ENCODE results near the gene INO80D. TPM values are rescaled to one million over a fixed set of nuclear protein-coding genes. Genes with fewer than 3 reads are reported as not detected.
"Not testable (repeated sequence)": the region's sequence is repeated elsewhere in the genome, so short reads cannot be mapped to it uniquely, and the experiment has no call there.

Gene INO80D
- total RNA-seq, 1 donor from 2014 or later: 9.7 TPM

DNA sequence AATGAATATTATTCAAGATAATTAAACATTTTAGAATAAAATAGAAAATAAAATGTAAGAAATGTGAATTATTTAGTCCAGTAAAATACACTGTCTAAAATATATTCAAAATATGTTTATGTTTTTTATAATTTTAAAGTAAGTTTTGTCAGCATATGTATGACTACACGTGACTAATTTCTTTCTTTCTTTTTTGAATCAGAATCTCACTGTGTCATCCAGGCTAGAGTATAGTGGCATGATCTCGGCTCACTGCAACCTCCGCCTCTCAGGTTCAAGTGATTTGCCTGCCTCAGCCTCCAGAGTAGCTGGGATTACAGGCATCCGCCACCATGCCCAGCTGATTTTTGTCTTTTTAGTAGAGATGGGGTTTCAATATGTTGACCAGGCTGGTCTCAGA, 19.1 kb upstream of the INO80D start:
- Histone ChIP-seq H3K36me3 (ENCODE audit: control insufficient read depth, insufficient read depth, low read length) (no peaks in the 10 kb centered on the region), H3K4me3 (ENCODE audit: low read depth, low read length) (no peak overlapping the region), H3K27me3 (ENCODE audit: control insufficient read depth, insufficient read depth, low read length) (no peaks in the 10 kb centered on the region)
- DNase-seq (ENCODE audit: low read depth): no peak
- TF ChIP-seq, protein P1, sequence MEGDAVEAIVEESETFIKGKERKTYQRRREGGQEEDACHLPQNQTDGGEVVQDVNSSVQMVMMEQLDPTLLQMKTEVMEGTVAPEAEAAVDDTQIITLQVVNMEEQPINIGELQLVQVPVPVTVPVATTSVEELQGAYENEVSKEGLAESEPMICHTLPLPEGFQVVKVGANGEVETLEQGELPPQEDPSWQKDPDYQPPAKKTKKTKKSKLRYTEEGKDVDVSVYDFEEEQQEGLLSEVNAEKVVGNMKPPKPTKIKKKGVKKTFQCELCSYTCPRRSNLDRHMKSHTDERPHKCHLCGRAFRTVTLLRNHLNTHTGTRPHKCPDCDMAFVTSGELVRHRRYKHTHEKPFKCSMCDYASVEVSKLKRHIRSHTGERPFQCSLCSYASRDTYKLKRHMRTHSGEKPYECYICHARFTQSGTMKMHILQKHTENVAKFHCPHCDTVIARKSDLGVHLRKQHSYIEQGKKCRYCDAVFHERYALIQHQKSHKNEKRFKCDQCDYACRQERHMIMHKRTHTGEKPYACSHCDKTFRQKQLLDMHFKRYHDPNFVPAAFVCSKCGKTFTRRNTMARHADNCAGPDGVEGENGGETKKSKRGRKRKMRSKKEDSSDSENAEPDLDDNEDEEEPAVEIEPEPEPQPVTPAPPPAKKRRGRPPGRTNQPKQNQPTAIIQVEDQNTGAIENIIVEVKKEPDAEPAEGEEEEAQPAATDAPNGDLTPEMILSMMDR (IDR thresholded peaks at IDR 0.05; ENCODE audit: insufficient read depth, low read length, poor library complexity, severe bottlenecking): no peak

DNA sequence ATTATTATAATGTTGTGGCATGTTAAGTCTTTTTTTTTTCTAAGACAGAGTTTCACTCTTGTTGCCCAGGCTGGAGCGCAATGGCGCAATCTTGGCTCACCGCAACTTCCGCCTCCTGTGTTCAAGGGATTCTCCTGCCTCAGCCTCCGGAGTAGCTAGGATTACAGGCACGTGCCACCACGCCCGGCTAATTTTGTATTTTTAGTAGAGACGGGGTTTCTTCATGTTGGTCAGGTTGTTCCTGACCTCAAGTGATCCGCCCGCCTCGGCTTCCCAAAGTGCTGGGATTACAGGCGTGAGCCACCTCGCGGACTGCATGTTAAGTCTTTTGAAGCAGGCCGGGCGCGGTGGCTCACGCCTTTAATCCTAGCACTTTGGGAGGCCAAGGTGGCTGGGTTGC, 12.9 kb upstream of the INO80D start:
- not testable (repeated sequence) for H3K36me3 ChIP-seq (ENCODE audit: control insufficient read depth, insufficient read depth, low read length); DNase-seq (ENCODE audit: low read depth); H3K27me3 ChIP-seq (ENCODE audit: control insufficient read depth, insufficient read depth, low read length); H3K4me3 ChIP-seq (ENCODE audit: low read depth, low read length)

DNA sequence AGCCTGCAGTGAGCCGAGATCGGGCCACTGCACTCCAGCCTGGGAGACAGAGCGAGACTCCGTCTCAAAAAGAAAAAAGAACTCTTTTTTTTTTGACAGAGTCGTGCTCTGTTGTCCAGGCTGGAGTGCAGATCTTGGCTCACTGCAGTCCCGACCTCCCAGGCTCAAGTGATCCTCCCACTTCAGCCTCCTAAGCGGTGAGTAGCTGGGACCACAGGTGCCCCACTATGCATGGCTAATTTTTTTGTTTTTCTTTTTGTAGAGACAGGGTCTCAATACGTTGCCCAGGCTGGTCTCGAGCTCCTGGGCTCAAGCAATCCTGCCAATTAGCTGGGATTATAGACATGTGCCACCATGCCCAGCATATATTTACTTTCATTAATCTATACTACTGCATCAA, 12.5 kb upstream of the INO80D start:
- Histone ChIP-seq H3K27me3 (ENCODE audit: control insufficient read depth, insufficient read depth, low read length) (no peaks in the 10 kb centered on the region), H3K4me3 (ENCODE audit: low read depth, low read length) (no peak overlapping the region), H3K36me3 (ENCODE audit: control insufficient read depth, insufficient read depth, low read length) (no peaks in the 10 kb centered on the region)
- TF ChIP-seq, protein P1 (IDR thresholded peaks at IDR 0.05; ENCODE audit: insufficient read depth, low read length, poor library complexity, severe bottlenecking): no peak
- DNase-seq (ENCODE audit: low read depth): no peak

DNA sequence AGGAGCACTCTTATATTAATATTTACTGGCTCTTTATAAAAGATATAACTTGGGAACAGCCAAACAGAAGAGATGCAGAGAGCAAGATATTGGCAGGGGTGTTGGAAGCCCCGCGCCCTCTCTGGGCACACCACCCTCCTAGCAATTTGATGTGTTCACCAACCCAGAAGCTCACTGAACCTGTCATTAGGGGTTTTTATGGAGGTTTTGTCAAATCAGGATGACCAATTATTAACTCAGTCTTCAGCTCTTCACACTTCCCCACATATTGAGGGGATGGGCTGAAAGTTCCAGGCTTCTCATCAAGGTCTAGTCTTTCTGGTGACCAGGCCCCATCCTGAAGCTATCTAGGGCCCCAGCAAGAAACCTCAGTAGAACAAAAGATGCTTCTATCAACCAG, 10.9 kb upstream of the INO80D start:
- Histone ChIP-seq H3K36me3 (ENCODE audit: control insufficient read depth, insufficient read depth, low read length) (no peaks in the 10 kb centered on the region), H3K27me3 (ENCODE audit: control insufficient read depth, insufficient read depth, low read length) (no peaks in the 10 kb centered on the region), H3K4me3 (ENCODE audit: low read depth, low read length) (no peak overlapping the region)
- TF ChIP-seq, protein P1 (IDR thresholded peaks at IDR 0.05; ENCODE audit: insufficient read depth, low read length, poor library complexity, severe bottlenecking): no peak
- no peak for DNase-seq (ENCODE audit: low read depth)

DNA sequence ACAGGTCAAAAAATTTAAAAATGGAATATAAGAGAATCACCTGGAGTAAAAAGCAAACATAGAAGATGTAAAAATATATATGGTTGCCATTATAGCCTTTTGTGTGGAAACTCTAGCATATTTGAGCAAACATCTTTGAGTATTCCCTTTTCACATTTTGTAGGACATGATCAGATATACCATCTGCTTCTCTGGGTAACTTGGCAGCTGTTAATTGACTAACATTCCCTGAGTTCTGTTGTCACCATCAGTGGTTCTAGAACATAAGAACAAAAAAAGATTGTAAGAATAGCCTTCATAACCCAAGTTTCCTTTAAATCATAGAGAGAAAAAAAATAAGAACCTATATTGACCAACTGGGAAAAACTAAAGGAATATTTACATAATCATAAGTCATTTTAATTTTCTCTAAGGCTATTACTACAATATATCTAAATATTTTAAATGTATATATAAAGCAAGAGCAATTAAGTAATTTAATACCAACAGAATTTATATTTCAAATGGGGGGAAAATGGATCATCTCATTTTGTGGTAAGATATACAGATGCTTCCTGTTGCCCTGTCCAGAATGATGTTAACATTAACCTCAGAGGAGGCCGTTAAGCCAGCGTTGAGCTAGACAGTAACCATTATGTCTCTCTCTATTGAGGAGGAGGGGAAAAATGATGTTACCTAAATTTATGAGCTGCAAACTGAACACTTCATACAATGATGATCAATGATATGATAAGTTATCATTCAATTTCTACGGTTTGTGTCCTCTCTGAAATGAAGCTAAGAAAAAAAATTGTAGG, 9.8 kb upstream of the INO80D start:
- TF ChIP-seq, protein P1 (IDR thresholded peaks at IDR 0.05; ENCODE audit: insufficient read depth, low read length, poor library complexity, severe bottlenecking): no peak

DNA sequence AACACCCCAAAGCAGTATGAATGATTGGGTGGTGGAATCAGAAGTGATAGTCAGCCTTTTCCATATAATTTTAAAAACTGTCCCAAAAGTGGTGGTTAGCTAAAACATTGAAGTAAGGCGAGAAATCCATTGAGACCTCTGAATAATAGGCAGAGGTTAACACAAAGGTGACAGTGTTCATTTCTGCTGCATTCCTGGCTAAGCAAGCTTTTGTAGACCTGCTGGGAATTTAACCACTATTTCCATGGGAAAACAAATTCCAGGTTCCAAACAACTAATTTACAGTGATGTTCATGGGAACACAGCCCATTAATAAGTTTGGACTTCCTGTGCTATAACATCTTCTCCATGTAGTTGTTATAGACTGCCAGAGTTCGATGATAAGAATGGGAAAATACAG, 6.3 kb upstream of the INO80D start:
- H3K36me3 ChIP-seq (ENCODE audit: control insufficient read depth, insufficient read depth, low read length): no peaks in the 10 kb centered on the region
- H3K27me3 ChIP-seq (ENCODE audit: control insufficient read depth, insufficient read depth, low read length): no peaks in the 10 kb centered on the region
- no peak overlapping the region for H3K4me3 ChIP-seq (ENCODE audit: low read depth, low read length)
- TF ChIP-seq, protein P1 (IDR thresholded peaks at IDR 0.05; ENCODE audit: insufficient read depth, low read length, poor library complexity, severe bottlenecking): no peak
- DNase-seq (ENCODE audit: low read depth): no peak

More for the DNA sequence above, 9.8 kb upstream of the INO80D start:
- no peaks in the 10 kb centered on the region for H3K27me3 ChIP-seq (ENCODE audit: control insufficient read depth, insufficient read depth, low read length)
- H3K36me3 ChIP-seq (ENCODE audit: control insufficient read depth, insufficient read depth, low read length): no peaks in the 10 kb centered on the region
- no peak overlapping the region for H3K4me3 ChIP-seq (ENCODE audit: low read depth, low read length)
- no peak for DNase-seq (ENCODE audit: low read depth)

Measured in kidney epithelial cell (primary cell).